ENCODE data around the gene CCDC33.

DNA sequence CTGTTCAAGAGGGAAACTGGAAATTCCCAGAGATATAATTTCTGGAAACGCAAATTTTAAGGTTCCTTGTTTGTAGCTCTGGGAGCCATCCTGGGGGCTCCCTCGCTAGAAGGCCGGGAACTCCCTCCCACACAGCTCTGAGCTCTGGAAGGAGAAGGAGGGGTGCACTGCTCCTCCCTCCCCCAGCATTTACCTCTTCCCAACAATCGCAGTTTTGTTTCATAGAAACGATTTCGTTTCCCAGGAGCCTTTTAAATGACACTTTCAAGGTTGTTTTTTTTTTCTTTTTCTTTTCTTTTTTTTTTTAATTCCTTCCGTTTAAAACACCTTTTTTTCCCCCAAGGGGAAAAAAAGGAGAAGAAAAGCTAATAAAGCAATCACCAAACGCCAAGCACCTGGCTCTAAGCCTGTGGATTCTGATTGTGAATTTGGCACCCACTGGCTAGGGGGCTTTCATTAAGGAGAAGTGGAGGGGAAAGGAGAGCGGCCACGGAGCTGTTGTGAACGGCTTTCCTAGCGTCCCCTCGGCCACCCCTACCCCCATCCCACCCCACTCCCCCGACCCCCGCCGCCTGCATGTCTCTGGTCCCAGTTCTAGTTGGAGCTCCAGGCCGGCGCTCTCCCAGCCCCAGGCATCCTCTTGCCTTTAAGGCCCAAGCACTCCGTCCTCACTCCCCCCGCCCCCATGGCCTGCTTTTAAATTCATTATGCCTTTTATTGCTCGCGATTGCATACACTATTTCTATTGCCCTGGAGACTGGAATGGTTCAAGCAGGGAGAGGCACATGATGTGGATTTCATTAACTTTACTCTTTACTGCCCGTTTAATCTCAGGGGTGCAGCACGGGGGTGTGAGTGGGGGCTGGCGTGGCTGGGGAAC, 13.6 kb upstream of the CCDC33 start:
- TF ChIP-seq, protein P1, sequence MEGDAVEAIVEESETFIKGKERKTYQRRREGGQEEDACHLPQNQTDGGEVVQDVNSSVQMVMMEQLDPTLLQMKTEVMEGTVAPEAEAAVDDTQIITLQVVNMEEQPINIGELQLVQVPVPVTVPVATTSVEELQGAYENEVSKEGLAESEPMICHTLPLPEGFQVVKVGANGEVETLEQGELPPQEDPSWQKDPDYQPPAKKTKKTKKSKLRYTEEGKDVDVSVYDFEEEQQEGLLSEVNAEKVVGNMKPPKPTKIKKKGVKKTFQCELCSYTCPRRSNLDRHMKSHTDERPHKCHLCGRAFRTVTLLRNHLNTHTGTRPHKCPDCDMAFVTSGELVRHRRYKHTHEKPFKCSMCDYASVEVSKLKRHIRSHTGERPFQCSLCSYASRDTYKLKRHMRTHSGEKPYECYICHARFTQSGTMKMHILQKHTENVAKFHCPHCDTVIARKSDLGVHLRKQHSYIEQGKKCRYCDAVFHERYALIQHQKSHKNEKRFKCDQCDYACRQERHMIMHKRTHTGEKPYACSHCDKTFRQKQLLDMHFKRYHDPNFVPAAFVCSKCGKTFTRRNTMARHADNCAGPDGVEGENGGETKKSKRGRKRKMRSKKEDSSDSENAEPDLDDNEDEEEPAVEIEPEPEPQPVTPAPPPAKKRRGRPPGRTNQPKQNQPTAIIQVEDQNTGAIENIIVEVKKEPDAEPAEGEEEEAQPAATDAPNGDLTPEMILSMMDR (IDR thresholded peaks at IDR 0.05) = no peak
- TF ChIP-seq ZFX (IDR thresholded peaks at IDR 0.05; ENCODE audit: borderline replicate concordance) = no peak
